HG02970 (cell line): Measurements from ENCODE around the gene MYO16.

Experiments used
- ATAC-seq: cut with Tn5 transposase; IDR thresholded peaks from one replicate; pipeline ENCODE4 v1.9.1; 2021; ENCODE audit warnings: mild to moderate bottlenecking, moderate library complexity, moderate number of reproducible peaks; ENCODE audit not compliant: unreplicated experiment, low FRiP score

The MYO16 gene

GRCh38 chr13:108629181-108629752 lies at the start of gene MYO16:
Gene MYO16 (plus strand): TSS chr13:108629611. CDS start chr13:108629845, 234 bp downstream.
- ATAC-seq = no peak

GRCh38 chr13:108586826-108587225 lies 42.6 kb upstream of the MYO16 start:
- ATAC-seq = no peak

- ATAC-seq = no peak
Measured at GRCh38 chr13:108588516-108588915, 40.9 kb upstream of the MYO16 start.

GRCh38 chr13:108594153-108594552 lies 35.3 kb upstream of the MYO16 start:
- ATAC-seq = no peak

GRCh38 chr13:108595436-108596274 lies 33.8 kb upstream of the MYO16 start:
- no peak for ATAC-seq

- ATAC-seq = no peak
Measured at GRCh38 chr13:108597943-108598342, 31.5 kb upstream of the MYO16 start.

- no peak for ATAC-seq
Measured at GRCh38 chr13:108606424-108606823, 23.0 kb upstream of the MYO16 start.

GRCh38 chr13:108609353-108609752 lies 20.1 kb upstream of the MYO16 start:
- ATAC-seq = no peak

- no peak for ATAC-seq
Measured at GRCh38 chr13:108610507-108610906, 18.9 kb upstream of the MYO16 start.

- ATAC-seq = no peak
Measured at GRCh38 chr13:108615241-108615640, 14.2 kb upstream of the MYO16 start.

GRCh38 chr13:108618233-108618632 lies 11.2 kb upstream of the MYO16 start:
- ATAC-seq = no peak

GRCh38 chr13:108621462-108621861 lies 7.9 kb upstream of the MYO16 start:
- ATAC-seq = no peak

- ATAC-seq = no peak
Measured at GRCh38 chr13:108624108-108624507, 5.3 kb upstream of the MYO16 start.

- ATAC-seq = no peak
Measured at GRCh38 chr13:108624979-108625378, 4.4 kb upstream of the MYO16 start.

GRCh38 chr13:108629988-108630387 lies 577 bp downstream of the MYO16 start:
- ATAC-seq = no peak

GRCh38 chr13:108632649-108633167 lies 3.3 kb downstream of the MYO16 start:
- no peak for ATAC-seq

GRCh38 chr13:108638901-108639300 lies 9.5 kb downstream of the MYO16 start:
- ATAC-seq = no peak

- no peak for ATAC-seq
Measured at GRCh38 chr13:108643646-108644353, 14.4 kb downstream of the MYO16 start.

GRCh38 chr13:108645376-108645775 lies 16.0 kb downstream of the MYO16 start:
- no peak for ATAC-seq

- ATAC-seq = no peak
Measured at GRCh38 chr13:108650271-108650670, 20.9 kb downstream of the MYO16 start.

- ATAC-seq = no peak
Measured at GRCh38 chr13:108656742-108657141, 27.3 kb downstream of the MYO16 start.
